ENCODE data around the gene DDR2. TPM values are rescaled to one million over a fixed set of nuclear protein-coding genes. Genes with fewer than 3 reads are reported as not detected.
"Not testable (repeated sequence)": the region's sequence is repeated elsewhere in the genome, so short reads cannot be mapped to it uniquely, and the experiment has no call there.

DDR2 gene
- total and polyA plus RNA-seq, 2 experiments from 2014 or later: 94.7 to 196 TPM

DNA sequence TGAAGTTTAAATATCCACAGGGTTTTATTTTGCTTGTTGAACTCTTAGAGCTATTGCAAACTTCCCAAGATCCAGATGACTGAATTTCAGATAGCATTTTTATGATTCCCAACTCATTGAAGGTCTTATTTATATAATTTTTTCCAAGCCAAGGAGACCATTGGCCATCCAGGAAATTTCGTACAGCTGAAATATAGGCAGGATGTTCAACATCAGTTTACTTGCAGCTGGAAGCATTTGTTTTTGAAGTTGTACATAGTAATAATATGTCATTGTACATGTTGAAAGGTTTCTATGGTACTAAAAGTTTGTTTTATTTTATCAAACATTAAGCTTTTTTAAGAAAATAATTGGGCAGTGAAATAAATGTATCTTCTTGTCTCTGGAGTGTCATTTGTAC, 32.8 kb upstream of the DDR2 start:
- no peak overlapping the region for H3K9ac ChIP-seq
- TF ChIP-seq EZH2 (IDR thresholded peaks at IDR 0.05; ENCODE audit: insufficient read depth, poor library complexity, severe bottlenecking): no peak
- no peak for TF ChIP-seq EZH2phosphoT487 (IDR thresholded peaks at IDR 0.05; ENCODE audit: insufficient read depth, low read depth)
- H3K4me3 ChIP-seq: no peak overlapping the region
- H3K27ac ChIP-seq: peak overlapping the region; percentile 2
- in situ Hi-C loops (cut with MboI): no loop called here
- H3K27me3 ChIP-seq (replicated peaks; ENCODE audit: insufficient read depth): no peaks in the 10 kb centered on the region
- no peaks in the 10 kb centered on the region for H3K9me2 ChIP-seq (ENCODE audit: insufficient read depth)
- H3K4me1 ChIP-seq (ENCODE audit: insufficient read depth): no peaks in the 10 kb centered on the region
- peaks cover 93% of the 10 kb centered on the region for H3K36me3 ChIP-seq (ENCODE audit: low read depth)
- no peaks in the 10 kb centered on the region for H4K20me1 ChIP-seq (ENCODE audit: insufficient read depth)
- H2AFZ ChIP-seq: no peak overlapping the region
- peaks cover 96% of the 10 kb centered on the region for H3F3A ChIP-seq (ENCODE audit: insufficient read depth)
- 95 to 98% methylated on average over 1 of the region's 1 CpG for WGBS, 2 experiments (ENCODE audit: low coverage in 1 of 2, low lambda C conversion rate in 2 of 2, missing lambda C conversion rate in 2 of 2)
- H3K4me2 ChIP-seq (ENCODE audit: unreplicated experiment): no peak overlapping the region
- peaks cover 66% of the 10 kb centered on the region for H3K79me2 ChIP-seq (ENCODE audit: insufficient read depth)
- H3K9me3 ChIP-seq (ENCODE audit: low read depth): no peaks in the 10 kb centered on the region
- no peak for DNase-seq

DNA sequence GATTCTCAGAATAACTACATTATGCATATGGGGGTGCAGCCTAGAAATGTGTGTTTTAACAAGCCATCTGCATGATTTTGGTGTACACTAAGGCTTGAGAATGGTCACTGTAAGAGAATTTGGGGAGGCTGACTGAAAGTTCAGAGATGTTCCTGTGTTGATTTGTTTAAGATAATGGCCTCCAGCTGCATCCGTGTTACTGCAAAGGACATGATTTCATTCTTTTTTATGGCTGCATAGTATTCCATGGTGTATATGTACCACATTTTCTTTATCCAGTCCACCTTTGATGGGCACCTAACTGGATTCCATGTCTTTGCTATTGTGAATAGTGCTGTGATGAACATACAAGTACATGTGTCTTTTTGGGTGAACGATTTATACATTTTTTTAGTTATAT, 29.1 kb upstream of the DDR2 start:
- H2AFZ ChIP-seq; H3K4me2 ChIP-seq (ENCODE audit: unreplicated experiment); in situ Hi-C loops (cut with MboI); H3K9me3 ChIP-seq (ENCODE audit: low read depth); DNase-seq; H3K4me3 ChIP-seq; H4K20me1 ChIP-seq (ENCODE audit: insufficient read depth); H3K27me3 ChIP-seq (replicated peaks; ENCODE audit: insufficient read depth); H3K9ac ChIP-seq; H3K9me2 ChIP-seq (ENCODE audit: insufficient read depth): not testable (repeated sequence)
- peaks cover 79% of the 10 kb centered on the region for H3K36me3 ChIP-seq (ENCODE audit: low read depth)
- H3K27ac ChIP-seq: peak overlapping the region; percentile 81
- H3F3A ChIP-seq (ENCODE audit: insufficient read depth): peaks cover 97% of the 10 kb centered on the region
- peaks cover 14% of the 10 kb centered on the region for H3K4me1 ChIP-seq (ENCODE audit: insufficient read depth)
- WGBS, 2 experiments (ENCODE audit: low coverage in 1 of 2, low lambda C conversion rate in 2 of 2, missing lambda C conversion rate in 2 of 2): 100% methylated on average over 2 of the region's 2 CpGs
- H3K79me2 ChIP-seq (ENCODE audit: insufficient read depth): peaks cover 29% of the 10 kb centered on the region

DNA sequence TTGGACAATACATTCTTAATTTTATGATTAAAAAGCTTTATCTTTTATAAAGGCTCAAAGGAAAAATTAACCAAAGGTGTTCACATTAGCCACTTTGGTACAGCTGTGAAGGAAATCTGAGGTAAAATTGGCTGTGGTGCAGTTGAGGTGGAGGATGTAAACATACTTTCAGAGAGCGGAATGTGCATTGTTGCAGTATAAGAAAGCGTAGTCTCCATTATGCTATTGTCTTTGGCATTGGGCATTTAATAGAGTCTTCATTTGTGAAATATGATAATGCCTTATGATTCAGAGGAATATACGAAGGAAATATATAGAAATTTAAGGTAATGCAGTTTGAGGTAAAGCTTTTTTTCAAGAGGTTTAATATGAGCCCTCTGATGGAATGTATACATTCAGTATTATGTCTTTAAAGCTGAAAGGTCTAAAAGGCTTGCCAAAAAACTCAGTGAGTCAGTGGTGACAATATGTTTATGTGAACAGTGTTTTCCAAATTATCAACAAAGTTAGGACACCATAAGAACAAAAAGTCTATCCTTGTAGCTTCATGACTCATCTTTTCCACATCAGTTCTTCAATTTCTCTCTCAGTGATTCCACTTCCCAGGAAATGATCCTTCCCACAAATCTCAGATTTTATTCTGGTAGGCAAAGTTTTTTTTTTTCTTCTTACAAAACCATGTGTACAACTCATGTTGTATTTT, 26.9 kb upstream of the DDR2 start:
- 67 to 72% methylated on average over 3 of the region's 3 CpGs for WGBS, 2 experiments (ENCODE audit: low coverage in 1 of 2, low lambda C conversion rate in 2 of 2, missing lambda C conversion rate in 2 of 2)

DNA sequence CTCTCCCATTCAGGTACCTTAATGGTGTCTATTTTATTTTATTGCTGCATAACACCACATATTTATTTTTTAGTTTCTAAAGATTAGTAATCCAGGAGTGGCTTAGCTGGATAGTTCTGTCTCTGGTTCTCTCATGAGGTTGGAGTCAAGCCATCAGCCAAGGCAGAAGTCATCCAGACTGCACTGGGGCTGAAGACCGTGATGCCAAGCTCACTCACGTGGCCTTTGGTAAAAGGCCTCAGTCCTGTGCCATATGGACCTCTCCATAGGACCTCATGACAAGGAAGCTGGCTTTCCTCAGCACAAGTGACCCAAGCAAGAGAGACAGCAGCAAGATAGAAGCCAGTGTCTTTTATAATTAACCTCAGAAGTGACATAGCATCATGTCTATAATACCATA, 23.0 kb upstream of the DDR2 start:
- in situ Hi-C loops (cut with MboI): no loop called here
- H2AFZ ChIP-seq: no peak overlapping the region
- H3K27ac ChIP-seq: peak overlapping the region; percentile 20
- H3K4me3 ChIP-seq: no peak overlapping the region
- H4K20me1 ChIP-seq (ENCODE audit: insufficient read depth): no peaks in the 10 kb centered on the region
- no peaks in the 10 kb centered on the region for H3K79me2 ChIP-seq (ENCODE audit: insufficient read depth)
- H3K27me3 ChIP-seq (replicated peaks; ENCODE audit: insufficient read depth): no peaks in the 10 kb centered on the region
- H3F3A ChIP-seq (ENCODE audit: insufficient read depth): peaks cover 86% of the 10 kb centered on the region
- peak; percentile 53 for DNase-seq
- peaks cover 26% of the 10 kb centered on the region for H3K36me3 ChIP-seq (ENCODE audit: low read depth)
- H3K9me2 ChIP-seq (ENCODE audit: insufficient read depth): no peaks in the 10 kb centered on the region
- peaks cover 37% of the 10 kb centered on the region for H3K4me1 ChIP-seq (ENCODE audit: insufficient read depth)
- TF ChIP-seq EZH2phosphoT487 (IDR thresholded peaks at IDR 0.05; ENCODE audit: insufficient read depth, low read depth) (no peak), EZH2 (IDR thresholded peaks at IDR 0.05; ENCODE audit: insufficient read depth, poor library complexity, severe bottlenecking) (no peak)
- 25 to 31% methylated on average over 2 of the region's 2 CpGs for WGBS, 2 experiments (ENCODE audit: low coverage in 1 of 2, low lambda C conversion rate in 2 of 2, missing lambda C conversion rate in 2 of 2)
- no peak overlapping the region for H3K4me2 ChIP-seq (ENCODE audit: unreplicated experiment)
- no peaks in the 10 kb centered on the region for H3K9me3 ChIP-seq (ENCODE audit: low read depth)
- H3K9ac ChIP-seq: no peak overlapping the region

More for the DNA sequence above, 26.9 kb upstream of the DDR2 start:
- Histone ChIP-seq H4K20me1 (ENCODE audit: insufficient read depth) (no peaks in the 10 kb centered on the region), H3K36me3 (ENCODE audit: low read depth) (peaks cover 64% of the 10 kb centered on the region), H3K4me1 (ENCODE audit: insufficient read depth) (peaks cover 14% of the 10 kb centered on the region), H2AFZ (no peak overlapping the region), H3K79me2 (ENCODE audit: insufficient read depth) (0 out of 2 replicates have a peak, but pooled peaks cover 10% of the 10 kb centered on the region), H3K9me3 (ENCODE audit: low read depth) (no peaks in the 10 kb centered on the region), H3F3A (ENCODE audit: insufficient read depth) (peaks cover 96% of the 10 kb centered on the region), H3K4me3 (no peak overlapping the region), H3K27me3 (replicated peaks; ENCODE audit: insufficient read depth) (no peaks in the 10 kb centered on the region), H3K9me2 (ENCODE audit: insufficient read depth) (no peaks in the 10 kb centered on the region), H3K4me2 (ENCODE audit: unreplicated experiment) (peak overlapping the region; percentile 36), H3K27ac (peak overlapping the region; percentile 81), H3K9ac (peak overlapping the region; percentile 39)
- TF ChIP-seq EZH2phosphoT487 (IDR thresholded peaks at IDR 0.05; ENCODE audit: insufficient read depth, low read depth): no peak
- no peak for TF ChIP-seq EZH2 (IDR thresholded peaks at IDR 0.05; ENCODE audit: insufficient read depth, poor library complexity, severe bottlenecking)
- in situ Hi-C loops (cut with MboI): no loop called here
- DNase-seq: peak; percentile 97
